GM12865 (cell line): Measurements from ENCODE around the gene CASZ1.

Experiments
- DNase-seq: peaks from one replicate; pipeline ENCODE4 v3.0.0; 2010; ENCODE audit warnings: low read depth
- H3K4me3 ChIP-seq: 2 replicates; pipeline ENCODE4 v1.5.1; 2011; ENCODE audit warnings: mild to moderate bottlenecking, low read depth, low read length, control low read depth
- TF ChIP-seq, protein P1 (sequence below): IDR thresholded peaks from 2 replicates; pipeline ENCODE4 v1.5.1; 2011; ENCODE audit warnings: low read length, control low read depth, low read depth, inconsistent platforms; ENCODE audit not compliant: insufficient read depth; ENCODE audit errors: missing control alignments

CASZ1 gene

DNA sequence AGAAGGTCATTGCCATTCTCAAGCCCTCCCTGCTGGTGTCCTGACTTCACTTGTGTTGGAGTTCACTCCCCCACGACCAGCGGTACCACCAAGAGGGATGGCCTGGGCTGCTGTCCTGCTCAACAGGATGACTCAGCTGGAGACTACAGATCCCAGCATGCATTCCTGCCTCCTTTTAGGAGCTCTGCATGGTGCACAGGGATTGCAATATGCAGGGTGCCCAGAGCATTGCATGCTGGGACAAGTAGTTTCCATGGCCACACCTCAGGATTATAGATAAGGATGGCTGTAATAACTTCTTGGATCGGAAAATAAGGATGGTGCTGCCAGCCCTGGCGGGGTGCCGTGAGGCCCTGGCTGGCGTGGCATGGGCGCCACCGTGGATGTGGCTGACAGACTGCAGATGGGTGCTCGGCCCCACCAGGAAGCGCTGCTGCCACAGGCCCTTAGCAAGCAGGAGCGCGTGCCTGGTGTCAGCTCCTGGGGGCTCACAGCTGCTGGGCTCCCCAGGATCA is 150.0 kb downstream of the CASZ1 start:
- TF ChIP-seq, protein P1, sequence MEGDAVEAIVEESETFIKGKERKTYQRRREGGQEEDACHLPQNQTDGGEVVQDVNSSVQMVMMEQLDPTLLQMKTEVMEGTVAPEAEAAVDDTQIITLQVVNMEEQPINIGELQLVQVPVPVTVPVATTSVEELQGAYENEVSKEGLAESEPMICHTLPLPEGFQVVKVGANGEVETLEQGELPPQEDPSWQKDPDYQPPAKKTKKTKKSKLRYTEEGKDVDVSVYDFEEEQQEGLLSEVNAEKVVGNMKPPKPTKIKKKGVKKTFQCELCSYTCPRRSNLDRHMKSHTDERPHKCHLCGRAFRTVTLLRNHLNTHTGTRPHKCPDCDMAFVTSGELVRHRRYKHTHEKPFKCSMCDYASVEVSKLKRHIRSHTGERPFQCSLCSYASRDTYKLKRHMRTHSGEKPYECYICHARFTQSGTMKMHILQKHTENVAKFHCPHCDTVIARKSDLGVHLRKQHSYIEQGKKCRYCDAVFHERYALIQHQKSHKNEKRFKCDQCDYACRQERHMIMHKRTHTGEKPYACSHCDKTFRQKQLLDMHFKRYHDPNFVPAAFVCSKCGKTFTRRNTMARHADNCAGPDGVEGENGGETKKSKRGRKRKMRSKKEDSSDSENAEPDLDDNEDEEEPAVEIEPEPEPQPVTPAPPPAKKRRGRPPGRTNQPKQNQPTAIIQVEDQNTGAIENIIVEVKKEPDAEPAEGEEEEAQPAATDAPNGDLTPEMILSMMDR: no peak
- H3K4me3 ChIP-seq: no peak overlapping the region
- DNase-seq: peak; percentile 23

DNA sequence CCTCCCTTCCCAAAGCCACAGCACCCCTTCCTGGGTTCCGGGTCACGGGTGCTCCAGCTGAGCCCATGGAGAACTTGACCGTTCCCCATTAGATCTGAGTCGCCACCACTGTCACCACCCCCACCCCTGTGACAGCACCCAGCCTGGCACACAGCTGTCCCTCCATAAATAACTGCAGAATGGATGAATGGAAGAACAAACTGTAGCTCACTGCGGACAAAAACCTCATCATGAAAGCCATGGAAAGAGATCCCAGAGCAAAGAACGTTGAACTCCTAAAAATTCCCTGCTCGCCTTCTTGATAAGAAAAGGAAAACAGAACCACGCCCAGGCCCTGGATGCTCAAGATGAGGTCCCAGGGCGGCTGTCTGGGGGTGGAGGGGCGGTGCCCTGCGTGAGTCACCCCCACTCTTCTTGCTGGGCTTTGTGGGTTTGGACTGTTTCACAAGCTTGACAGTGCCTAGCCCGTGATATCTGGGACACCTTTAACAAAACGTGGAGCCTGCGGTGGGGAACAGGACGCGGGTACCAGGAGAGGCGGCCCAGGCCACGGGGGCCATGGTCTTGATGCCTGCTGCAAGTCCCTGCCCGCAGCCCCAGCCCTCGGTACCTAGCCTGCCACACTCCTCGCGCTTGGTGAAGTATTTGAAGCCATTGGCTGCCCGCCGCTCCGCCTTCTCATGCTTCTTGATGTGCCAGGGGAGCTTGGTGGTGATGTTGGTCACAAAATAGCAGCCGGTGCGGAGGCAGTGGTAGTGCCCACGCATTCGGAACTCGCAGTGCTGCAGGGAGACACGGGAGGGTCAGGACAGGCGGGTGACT is 151.9 kb downstream of the CASZ1 start:
- H3K4me3 ChIP-seq: no peak overlapping the region
- no peak for DNase-seq
- TF ChIP-seq, protein P1: no peak

DNA sequence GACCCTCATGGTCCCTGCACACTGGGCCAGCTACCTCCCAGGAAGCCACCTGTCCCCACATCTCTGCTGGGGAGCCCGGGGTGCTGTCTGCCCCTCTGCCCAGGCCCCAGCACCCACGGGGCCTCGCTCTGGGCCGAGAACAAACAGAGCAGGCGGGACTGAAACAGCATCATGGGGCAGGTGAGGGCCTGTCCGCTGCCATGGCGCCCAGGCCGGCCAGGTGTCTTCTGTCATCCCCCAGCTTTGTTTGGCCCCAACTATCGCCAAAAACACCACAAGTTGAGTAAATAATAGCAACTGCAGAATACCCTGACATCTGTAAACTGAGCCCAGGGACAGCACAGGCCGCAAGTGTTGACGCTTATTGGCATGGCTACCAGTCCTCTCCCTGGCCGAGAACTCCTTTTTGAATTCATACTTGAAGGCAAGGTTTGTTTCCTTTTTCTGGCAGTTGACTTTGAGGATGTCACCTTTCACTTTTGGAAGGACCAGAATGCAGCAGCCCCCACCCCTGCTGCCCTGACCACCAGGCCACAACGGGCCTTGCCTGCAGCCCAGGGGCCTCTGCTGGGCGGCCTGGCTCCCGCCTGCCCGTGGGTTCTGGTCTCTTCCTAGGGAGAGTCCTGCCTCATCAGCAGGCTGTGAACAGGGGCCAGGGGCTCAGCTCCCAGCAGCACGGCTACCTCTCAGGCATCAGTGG is 152.7 kb downstream of the CASZ1 start:
- no peak for DNase-seq
- H3K4me3 ChIP-seq: no peak overlapping the region
- TF ChIP-seq, protein P1: no peak

DNA sequence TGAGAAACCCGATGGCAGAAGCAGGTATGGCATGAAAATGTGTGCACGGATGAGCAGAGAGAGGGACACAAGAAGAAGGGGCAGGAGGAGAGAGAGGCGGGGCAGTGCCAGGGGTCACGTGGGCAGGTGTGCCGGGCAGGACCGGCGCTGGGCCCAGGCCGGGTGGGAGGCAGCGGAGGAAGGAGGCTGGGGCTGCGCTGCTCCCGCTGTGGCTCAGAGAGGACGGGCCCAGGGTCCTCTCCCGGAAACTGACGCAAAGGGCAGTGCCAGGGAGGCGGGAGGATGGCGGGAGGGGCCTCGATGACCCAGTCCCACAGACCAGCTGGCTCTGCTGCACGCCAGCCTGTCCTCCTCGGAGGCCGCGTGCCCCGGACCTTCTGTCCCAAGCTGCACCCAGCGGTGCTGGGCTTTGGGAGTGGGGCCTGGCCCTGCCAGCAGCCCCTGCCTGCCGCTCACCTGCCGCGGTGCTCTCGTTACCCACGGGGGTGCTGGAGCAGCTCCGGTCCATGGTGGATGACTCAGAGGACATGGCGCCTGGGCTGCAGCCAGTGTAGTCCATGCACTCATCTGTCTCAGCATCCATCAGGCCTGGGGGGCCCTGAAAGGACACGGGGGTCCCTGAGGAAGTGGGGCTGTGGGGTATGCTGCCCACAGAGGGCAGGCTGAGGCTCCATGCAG is 153.9 kb downstream of the CASZ1 start:
- TF ChIP-seq, protein P1: no peak
- no peak overlapping the region for H3K4me3 ChIP-seq
- DNase-seq: no peak

DNA sequence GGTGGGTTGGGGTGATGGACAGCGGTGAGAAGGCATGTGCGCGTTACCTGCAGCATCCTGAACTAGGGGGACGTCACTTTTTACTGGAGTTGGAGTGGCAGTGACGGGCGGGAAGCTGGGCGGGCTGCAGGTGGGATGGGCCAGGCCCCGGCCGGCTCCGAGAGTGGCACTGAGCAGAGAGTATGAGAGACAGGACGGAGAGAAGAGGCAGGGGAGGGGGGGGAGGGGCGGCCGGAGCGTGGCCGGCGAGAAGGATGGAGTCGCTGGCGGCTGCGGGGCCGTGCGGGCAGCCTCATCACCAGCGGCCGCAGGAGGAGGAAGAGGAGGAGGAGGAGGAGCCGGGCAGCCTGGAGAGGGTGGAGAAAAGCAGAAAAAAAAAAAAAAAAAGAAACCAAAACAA is 154.5 kb downstream of the CASZ1 start:
- TF ChIP-seq, protein P1: no peak
- H3K4me3 ChIP-seq: no peak overlapping the region
- DNase-seq: no peak

DNA sequence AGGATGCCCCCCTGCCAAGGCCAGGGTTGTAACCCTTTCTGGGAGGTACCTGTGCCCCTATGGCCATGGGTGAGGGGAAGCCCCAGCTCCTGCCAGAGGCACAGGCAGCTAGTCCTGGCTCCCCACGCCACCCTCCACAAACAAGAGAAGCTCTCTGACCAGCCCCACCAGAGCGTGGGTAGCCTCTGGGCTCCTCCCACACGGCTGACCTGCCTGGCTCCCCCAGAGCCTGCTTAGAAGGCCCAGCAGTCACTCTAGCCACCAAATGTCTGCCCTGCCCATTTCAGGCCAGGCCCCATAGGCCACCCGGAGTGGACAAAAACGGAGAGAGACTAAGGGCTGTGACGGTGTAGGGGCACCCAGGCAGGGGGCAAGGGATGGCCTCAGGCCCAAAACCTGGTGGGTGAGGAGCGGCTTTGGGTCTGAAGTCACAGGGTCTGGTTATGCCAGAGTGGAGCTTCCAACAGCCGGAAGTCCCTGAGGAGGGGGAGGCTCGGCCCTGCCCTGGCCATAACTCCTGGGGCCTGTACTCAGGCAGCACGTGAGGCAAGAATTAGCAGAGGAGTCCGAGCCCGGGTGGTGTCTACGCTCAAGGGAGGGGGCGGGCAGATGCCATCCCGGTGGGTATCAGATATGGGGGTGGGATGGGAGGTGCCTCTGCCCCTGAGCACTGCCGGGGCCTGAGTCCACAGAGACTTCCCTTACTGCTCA is 155.4 kb downstream of the CASZ1 start:
- TF ChIP-seq, protein P1: no peak
- DNase-seq: no peak
- no peak overlapping the region for H3K4me3 ChIP-seq
